DMS 273 treated with DMSO at 0.1 percent for 48 hours (cell line): ENCODE results near the gene TBC1D8.

Source experiments
- DNase-seq: peaks from one replicate; lab custom pipeline; 2025; lab: John Stamatoyannopoulos, UW

The TBC1D8 gene

DNA sequence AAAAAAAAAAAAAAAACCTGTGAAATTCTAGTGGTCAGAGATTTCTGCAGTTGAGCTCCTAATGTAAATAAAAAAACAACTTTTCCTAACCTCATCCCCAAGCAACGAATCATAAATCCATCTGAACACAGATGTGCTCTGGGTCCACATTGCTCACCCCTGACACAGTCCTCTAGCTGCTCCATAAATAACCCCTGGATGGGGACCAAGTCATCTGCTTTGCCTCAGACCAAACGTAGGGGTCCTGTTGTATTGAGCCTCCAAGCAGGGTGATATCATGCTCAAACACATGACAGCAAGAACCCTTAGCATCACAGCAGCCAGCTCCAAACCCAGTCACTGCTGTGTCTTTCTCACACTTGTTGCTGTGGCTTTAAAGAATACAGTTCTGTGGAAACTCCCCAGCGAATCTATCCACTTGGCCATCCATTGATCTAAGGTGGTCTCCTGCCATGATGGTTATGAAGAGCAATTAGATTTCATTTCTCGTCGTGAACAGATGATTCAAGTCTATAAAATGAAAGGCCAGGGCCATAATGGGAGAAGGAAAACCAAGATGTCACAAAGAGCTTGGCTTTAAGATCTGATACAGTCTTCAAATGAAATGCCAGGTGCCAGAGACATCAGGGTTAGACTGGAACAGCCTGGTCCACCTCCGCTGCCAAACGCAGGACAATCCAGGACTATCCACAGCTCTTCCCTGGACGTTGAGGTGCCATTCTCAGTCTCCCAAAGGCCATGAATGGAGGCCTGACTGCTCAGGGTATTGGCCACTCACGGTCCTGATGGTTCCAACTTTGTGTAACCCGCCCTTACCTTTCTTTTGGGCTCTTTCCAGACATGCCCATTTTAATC is 39.0 kb downstream of the TBC1D8 start:
- no peak for DNase-seq

- DNase-seq, result no peak
These were observed 39.8 kb downstream of the TBC1D8 start for GRCh38 chr2:101111262-101111838.

DNA sequence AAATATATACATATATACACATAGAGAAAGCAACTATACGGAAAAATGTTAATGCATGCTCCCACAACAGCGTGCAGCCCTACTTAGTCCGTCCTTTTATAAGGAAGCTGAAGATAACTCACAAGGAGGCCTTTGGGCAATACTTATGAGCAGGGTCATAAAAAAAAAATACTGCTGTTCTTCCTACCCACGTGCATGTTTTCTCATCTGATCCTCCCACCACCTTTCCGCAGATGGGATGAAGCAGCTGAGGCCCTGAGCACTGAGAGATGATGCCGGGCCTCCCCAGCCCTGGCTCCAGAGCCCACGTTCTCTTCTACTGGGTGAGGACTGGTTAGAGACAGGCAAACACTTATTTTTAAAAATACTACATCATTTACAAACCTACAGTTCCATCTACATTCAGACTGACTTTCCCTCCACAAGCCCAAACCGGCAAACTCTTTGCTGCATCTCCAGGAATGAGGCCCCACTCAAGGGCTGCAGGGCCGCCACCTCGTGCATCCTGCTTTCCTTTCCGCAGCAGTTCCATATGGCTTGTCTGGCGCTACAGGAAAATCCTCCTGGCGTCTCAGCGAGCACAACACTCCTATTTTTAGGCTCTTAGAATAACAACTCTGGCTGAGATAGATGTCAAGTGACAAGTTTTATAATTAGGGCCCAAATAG is 41.6 kb downstream of the TBC1D8 start:
- peak; percentile 53 for DNase-seq

DNA sequence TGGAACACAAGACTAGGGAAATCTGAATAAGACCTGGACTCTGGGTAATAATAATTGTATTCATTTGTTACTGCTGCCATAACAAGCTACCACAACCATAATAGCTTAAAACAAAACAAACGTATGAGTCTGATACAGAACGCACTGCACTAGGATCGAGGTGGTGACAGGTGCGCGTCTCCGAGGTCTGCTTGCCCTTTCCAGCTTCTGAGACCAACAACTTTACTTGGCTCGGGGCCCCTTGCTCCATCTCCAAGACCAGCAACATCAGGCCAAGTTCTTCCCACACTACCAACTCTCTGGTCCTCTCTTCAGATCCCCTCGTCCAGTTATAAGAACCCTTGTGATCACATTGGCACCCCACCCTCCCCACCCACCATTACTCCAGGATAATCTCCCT is 42.8 kb downstream of the TBC1D8 start:
- no peak for DNase-seq

GRCh38 chr2:101107241-101107640 is 43.9 kb downstream of the TBC1D8 start:
- no peak for DNase-seq

- no peak for DNase-seq
These were observed 44.6 kb downstream of the TBC1D8 start for GRCh38 chr2:101106453-101107181.

DNA sequence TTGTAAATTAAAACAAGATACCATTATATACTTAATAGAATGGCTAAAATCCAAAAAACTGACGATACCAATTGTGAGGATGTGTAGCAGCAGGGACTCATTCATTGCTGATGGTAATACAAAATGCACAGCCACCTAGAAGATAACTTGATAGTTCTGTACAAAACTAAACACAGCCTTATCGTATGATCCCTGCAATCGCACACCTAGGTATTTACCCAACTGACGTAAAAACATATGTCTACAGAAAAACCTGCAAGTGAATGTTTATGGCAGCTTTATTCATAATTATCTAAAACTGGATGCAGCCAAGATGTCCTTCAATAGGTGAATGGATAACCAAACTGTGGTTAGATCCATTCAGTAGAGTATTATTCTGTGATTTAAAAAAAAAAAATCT is 45.5 kb downstream of the TBC1D8 start:
- no peak for DNase-seq

GRCh38 chr2:101097638-101098037 is 53.5 kb downstream of the TBC1D8 start:
- no peak for DNase-seq

DNA sequence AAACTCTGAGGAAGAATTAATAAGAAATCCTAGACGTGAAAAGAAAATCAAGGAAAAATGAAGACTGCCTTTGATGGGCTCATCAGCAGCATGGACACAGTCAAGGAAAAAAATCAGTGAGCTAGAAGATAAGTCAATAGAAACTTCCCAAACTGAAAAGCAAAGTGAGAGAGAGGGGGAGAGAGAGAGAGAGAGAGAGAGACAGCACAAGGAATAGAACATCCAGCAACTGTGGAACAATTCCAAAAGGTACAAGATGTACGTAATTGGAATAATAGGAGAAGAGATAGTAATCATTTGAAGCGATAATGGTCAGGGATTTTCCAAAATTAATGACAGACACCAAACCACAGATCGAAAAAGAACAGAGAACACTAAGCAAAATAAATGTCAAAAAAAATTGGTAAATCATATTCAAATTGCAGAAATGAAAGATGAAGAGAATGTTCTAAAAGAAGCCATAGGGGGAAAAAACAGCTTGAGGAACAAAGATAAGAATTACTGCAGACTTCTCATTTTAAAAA is 54.5 kb downstream of the TBC1D8 start:
- DNase-seq, result no peak

- DNase-seq, result no peak
These were observed 56.8 kb downstream of the TBC1D8 start for GRCh38 chr2:101094351-101094750.

GRCh38 chr2:101089942-101090799 is 61.0 kb downstream of the TBC1D8 start:
- DNase-seq, result no peak

DNA sequence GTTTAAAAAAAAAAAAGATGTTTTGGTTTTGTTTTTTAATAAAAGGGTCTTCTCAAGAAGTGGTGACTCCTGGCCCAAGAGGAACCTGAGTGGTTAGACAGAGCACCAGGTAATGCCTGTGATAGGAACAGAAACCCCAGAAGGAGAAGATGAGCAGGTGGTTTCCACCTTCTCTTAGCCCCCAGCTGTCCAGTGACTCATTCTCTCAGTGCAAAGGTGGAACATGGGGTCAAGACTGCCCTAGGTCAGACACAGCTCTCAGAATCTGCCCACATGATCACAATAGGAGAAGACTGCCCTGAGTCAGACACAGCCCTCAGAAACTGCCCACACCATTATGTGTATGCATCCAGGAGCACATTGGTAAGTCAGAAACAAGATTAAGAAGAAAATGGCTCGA is 61.8 kb downstream of the TBC1D8 start:
- DNase-seq, result no peak

DNA sequence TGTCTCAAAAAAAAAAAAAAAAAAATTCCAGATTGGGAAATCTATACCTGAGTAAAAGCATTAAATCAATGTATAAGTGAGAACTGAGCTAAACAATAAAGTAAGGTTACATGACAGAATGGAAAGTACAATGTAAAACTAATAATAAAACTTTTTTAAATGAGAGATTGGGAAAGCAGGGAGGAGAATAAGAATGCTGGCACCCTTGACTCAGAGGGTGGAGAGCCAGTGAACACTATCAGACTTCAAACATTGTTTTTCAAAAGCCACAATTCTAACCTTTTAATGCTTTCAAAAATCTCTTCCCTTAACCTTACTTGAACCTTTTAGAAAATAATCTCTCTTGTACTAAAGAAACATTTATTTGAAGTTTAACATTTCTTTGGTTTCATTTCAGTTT is 63.5 kb downstream of the TBC1D8 start:
- DNase-seq, result no peak

GRCh38 chr2:101083613-101084012 is 67.6 kb downstream of the TBC1D8 start:
- no peak for DNase-seq

GRCh38 chr2:101082998-101083397 is 68.2 kb downstream of the TBC1D8 start:
- no peak for DNase-seq

DNA sequence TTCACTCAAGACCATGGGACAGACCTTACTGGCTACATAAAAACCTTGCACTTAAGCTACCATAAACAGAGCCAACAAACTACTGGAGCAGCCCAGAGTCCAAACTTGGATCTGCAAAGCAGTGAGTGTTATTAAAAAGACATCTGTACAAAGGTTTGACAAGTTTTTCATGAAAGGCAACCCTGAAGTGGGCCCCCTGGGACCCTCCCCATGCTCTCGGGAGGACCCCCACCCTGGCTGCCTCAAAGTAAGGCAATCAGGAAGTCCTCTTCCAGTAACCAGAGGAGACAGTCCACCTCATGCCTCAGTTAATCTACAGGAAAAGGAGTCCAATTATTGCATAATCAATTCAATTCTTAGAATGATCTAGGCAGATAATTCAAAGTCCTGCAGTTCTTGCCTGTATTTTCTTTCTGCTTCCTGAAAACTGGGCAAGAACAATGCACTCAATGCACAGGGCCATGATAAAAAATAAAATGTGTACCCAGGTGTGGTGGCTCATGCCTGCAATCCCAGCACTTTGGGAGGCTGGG is 69.7 kb downstream of the TBC1D8 start:
- DNase-seq, result no peak

DNA sequence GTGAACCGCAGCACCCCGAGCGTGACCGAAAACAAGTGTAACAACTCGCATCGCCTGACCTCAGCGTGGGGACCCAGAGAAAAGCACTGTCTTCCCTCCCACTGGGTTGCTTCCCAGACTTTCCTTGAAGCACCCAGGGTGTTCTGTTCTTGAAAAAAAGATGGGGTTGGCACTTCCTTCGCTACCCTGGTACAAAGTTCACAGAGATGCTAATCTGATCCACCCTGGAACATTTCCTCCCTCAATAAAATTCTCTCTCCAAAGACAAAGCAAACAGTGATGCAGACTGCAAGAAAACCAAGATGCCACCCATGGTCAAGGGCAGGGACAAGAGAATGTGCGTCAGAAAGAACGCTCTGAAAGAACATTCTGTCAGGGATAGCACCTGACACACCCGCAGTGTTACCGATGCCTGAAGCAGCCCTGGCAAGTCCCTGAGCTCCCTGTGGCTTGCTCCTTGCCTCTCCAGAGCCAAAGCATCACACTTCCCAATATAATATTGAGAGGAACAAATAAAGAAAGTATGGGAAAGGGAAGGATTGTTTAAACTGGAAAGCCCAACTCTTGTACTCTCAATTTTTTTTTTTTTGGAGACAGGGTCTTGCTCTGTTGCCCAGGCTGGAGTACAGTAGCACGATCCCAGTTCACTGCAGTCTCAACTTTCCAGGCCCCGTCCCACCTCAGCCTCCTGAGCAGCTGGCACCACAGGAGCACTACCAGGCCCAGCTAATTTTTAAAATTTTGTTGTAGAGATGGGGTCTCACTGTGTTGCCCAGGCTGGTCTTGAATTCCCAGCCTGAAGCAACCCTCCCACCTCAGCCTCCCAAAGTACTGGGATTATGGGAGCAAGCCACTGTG is 70.7 kb downstream of the TBC1D8 start:
- DNase-seq, result no peak

DNA sequence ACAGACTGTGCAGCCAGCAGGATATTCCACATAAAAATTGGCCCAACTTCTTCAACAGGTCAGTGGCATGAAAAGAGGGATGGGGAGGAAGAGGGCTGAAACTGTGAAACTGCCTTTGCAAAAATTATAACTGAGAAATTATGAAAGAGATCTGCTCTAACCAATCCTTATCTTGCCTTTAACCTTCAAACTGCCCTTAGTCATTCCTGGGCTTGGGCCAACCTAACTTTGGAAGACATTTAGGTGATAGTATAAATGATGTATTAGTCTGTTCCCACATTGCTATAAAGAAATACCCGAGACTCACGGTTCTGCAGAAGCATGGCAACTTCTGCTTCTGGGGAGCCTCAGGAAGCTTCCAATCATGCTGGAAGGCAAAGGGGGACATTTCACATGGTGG is 74.6 kb downstream of the TBC1D8 start:
- DNase-seq, result no peak

DNA sequence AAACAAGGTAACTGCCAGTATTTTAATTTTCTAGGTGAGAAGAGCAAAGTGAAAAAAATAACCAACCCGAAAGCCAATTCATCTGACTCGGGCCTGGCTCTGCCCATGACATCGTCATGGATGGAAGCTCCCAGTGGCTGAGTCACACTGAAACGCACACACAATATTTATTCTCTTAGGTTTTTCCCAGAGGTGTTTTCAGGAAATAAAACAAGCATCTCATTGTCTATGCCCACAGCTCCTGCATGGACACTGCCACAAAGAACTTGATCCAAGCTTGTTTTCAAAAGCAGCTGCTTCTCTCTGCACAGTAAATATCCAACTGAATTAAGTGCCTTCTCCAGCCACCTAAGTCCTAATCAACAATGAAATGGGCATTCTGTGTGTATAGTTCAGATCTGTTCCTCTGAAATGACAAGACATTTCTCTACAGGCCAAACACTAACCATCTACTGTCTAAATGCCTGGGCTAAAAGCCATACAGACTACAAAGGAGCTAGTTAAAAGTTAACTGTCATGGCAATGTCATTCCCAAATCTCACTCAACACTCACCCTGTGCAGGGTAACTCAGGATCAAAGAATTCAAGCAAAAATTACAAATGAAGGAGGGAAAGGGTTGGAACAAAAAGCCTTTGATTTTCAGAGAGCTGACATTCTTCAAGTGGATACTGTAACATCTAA is 86.2 kb downstream of the TBC1D8 start:
- DNase-seq, result no peak

- DNase-seq, result no peak
These were observed 86.7 kb downstream of the TBC1D8 start for GRCh38 chr2:101064505-101064867.
